Vagina (tissue), 2 donors: ENCODE measurements around the gene E4F1. TPM values are rescaled to one million over a fixed set of nuclear protein-coding genes. Genes with fewer than 3 reads are reported as not detected.

Source experiments
- DNase-seq, 2 donors: peaks; one replicate each; pipeline ENCODE4 v3.0.0-alpha.2; 2017; ENCODE audit errors: extremely low spot score in 2 of 2
- H3K27ac ChIP-seq: fragments of 200-600 bp; sonication (generic); one replicate; pipeline ENCODE4 v1.5.1; 2019
- H3K27me3 ChIP-seq: fragments of 200-600 bp; sonication (generic); one replicate; pipeline ENCODE4 v1.5.1; 2019
- H3K36me3 ChIP-seq, 2 donors: fragments of 200-600 bp; sonication (generic); one replicate each; pipeline ENCODE4 v1.5.1; 2017 to 2019
- H3K4me1 ChIP-seq: fragments of 200-600 bp; sonication (generic); one replicate; pipeline ENCODE4 v1.5.1; 2019
- H3K4me3 ChIP-seq, 2 donors: fragments of 200-600 bp; sonication (generic); 1 replicate in 1 of 2; 2 replicates in 1 of 2; pipeline ENCODE4 v1.5.1; 2016 to 2019
- H3K9me3 ChIP-seq: fragments of 200-600 bp; sonication (generic); one replicate; pipeline ENCODE4 v1.5.1; 2019
- CTCF ChIP-seq, 3 experiments: fragments of 450-650 bp in 2 of 3; fragments of 200-600 bp in 1 of 3; sonication (generic) in 1 of 3; IDR thresholded peaks; one replicate each; pipeline ENCODE4 v1.5.1; 2017 to 2019; ENCODE audit warnings: antibody characterized with exemption in 3 of 3, mild to moderate bottlenecking in 2 of 3, moderate library complexity in 2 of 3
- POLR2A ChIP-seq, 2 donors: fragments of 450-650 bp; IDR thresholded peaks; one replicate each; pipeline ENCODE4 v1.6.1; 2017; ENCODE audit warnings: antibody characterized with exemption in 2 of 2, mild to moderate bottlenecking in 2 of 2, moderate library complexity in 2 of 2
- POLR2AphosphoS5 ChIP-seq, 2 donors: sonication (generic); formaldehyde crosslinking; IDR thresholded peaks; one replicate each; pipeline ENCODE4 v1.9.0; 2017; ENCODE audit warnings: antibody characterized with exemption in 2 of 2, mild to moderate bottlenecking in 2 of 2, low read depth in 1 of 2; ENCODE audit not compliant: insufficient read depth in 1 of 2
- intact Hi-C: fragments of 100-400 bp; cut with DNase I; formaldehyde crosslinking; loops from one replicate; pipeline ENCODE4 v1.15.1; 2023
- microRNA counts, 2 donors: library from miRNA; unstranded; fragments of <30 nt; microRNA quantifications; one replicate each; lab custom pipeline; 2016 to 2017
- microRNA-seq: library from miRNA; unstranded; fragments of <30 nt; microRNA quantifications from one replicate; pipeline ENCODE4, GENCODE V29; 2017; ENCODE audit warnings: borderline number of aligned reads, borderline replicate concordance
- small RNA-seq: library from RNA; depleted of rRNA; stranded (forward); fragments of <200 nt; gene quantifications from one replicate; pipeline ENCODE3, GENCODE V24; 2016
- total RNA-seq: library from RNA; depleted of rRNA; stranded (reverse); fragments of >200 nt; gene quantifications from one replicate; pipeline ENCODE4 v1.2.3, GENCODE V29; 2016

E4F1 gene
- total RNA-seq, 1 donor from 2014 or later: 70.0 TPM

GRCh38 chr16:2284797-2285576, 61.6 kb downstream of the E4F1 start:
- Histone ChIP-seq H3K4me1 (no peaks in the 10 kb centered on the region), H3K36me3 (no peaks in the 10 kb centered on the region), H3K27ac (no peak overlapping the region), H3K9me3 (no peaks in the 10 kb centered on the region), H3K4me3 (no peak overlapping the region), H3K27me3 (no peaks in the 10 kb centered on the region)
- DNase-seq: no peak
- intact Hi-C loops: no loop called here
- TF ChIP-seq CTCF (IDR thresholded peaks at IDR 0.05) (no peak), POLR2A (IDR thresholded peaks at IDR 0.05) (no peak), POLR2AphosphoS5 (IDR thresholded peaks at IDR 0.05; ENCODE audit: insufficient read depth in 1 of 2, low read depth in 1 of 2) (no peak)

MicroRNAs within 50 kb of the gene (microRNA counts, 767-probe panel; counts per million panel counts)
- 238 to 261 counts per million in 2 donors for microRNA hsa-miR-940 (lab: Ali Mortazavi, UCI)

Small RNA genes lying within 50 kb of the gene (microRNA-seq; reads per million reads assigned to microRNA genes)
- gene MIR3677 (not detected), gene MIR4717 (not detected)

Small RNA genes lying within 50 kb of the gene (small RNA-seq; reads per million reads assigned to genes)
- not detected for gene MIR3677
- gene MIR4717: not detected

Other genes with a start within 250 kb of the E4F1 start
- 1.2 TPM for gene NOXO1, start 242.1 kb upstream of the E4F1 start, total RNA-seq
- gene GFER, start 239.4 kb upstream of the E4F1 start, total RNA-seq: 11.5 TPM
- gene SYNGR3, start 233.6 kb upstream of the E4F1 start, total RNA-seq: 8.3 TPM
- 51.8 TPM for gene ZNF598, start 213.8 kb upstream of the E4F1 start, total RNA-seq
- gene NPW, start 203.8 kb upstream of the E4F1 start, total RNA-seq: not detected
- 44.7 TPM for gene NHERF2, start 196.7 kb upstream of the E4F1 start, total RNA-seq
- gene NTHL1, start 175.8 kb upstream of the E4F1 start, total RNA-seq: 28.5 TPM
- gene TSC2, start 175.6 kb upstream of the E4F1 start, total RNA-seq: 78.6 TPM
- 153 TPM for gene PKD1, start 87.7 kb upstream of the E4F1 start, total RNA-seq
- 1.5 TPM for gene RAB26, start 75.0 kb upstream of the E4F1 start, total RNA-seq
- gene TRAF7, start 67.8 kb upstream of the E4F1 start, total RNA-seq: 38.8 TPM
- 0.25 TPM for gene CASKIN1, start 27.0 kb upstream of the E4F1 start, total RNA-seq
- gene MLST8, start 18.1 kb upstream of the E4F1 start, total RNA-seq: 51.6 TPM
- 9.6 TPM for gene BRICD5, start 12.7 kb upstream of the E4F1 start, total RNA-seq
- 15.5 TPM for gene PGP, start 8.8 kb upstream of the E4F1 start, total RNA-seq
- 0.74 TPM for gene DNASE1L2, start 12.9 kb downstream of the E4F1 start, total RNA-seq
- 72.9 TPM for gene ECI1, start 28.0 kb downstream of the E4F1 start, total RNA-seq
- 130 TPM for gene RNPS1, start 44.5 kb downstream of the E4F1 start, total RNA-seq
- 5.4 TPM for gene ABCA3, start 117.1 kb downstream of the E4F1 start, total RNA-seq
- gene CCNF, start 205.9 kb downstream of the E4F1 start, total RNA-seq: 2.5 TPM
- gene TEDC2, start 236.5 kb downstream of the E4F1 start, total RNA-seq: 2.5 TPM
- gene NTN3, start 247.7 kb downstream of the E4F1 start, total RNA-seq: not detected